ENCODE results near the gene CDIP1. TPM values are rescaled to one million over a fixed set of nuclear protein-coding genes. Genes with fewer than 3 reads are reported as not detected.

Gene CDIP1
- total RNA-seq, 1 donor from 2014 or later = 9.8 TPM

- no peak for DNase-seq (ENCODE audit: low spot score in 2 of 2)
- no peak for FAIRE-seq
Observed at GRCh38 chr16:4496305-4496704, 42.3 kb downstream of the CDIP1 start.

DNA sequence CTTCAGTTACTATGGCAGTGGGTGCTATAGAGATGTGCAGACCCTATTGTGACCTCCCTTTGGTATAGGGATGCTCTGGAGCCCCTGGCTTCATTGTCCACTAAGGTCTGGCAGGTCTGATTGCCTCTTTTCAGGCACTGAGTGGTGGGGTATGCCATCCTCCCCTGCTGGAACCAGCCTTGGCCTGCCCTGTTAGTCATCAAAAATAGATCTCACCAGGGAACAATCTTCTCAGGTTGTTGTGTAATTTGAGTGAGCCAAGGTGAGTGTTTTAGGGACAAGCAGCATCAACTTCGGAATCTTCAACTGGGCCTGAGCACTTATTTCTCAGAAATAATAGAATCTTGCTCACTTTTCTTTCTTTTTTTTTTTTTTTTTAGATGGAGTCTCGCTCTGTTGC is 42.8 kb downstream of the CDIP1 start:
- FAIRE-seq = no peak

GRCh38 chr16:4494746-4495490 is 43.7 kb downstream of the CDIP1 start:
- DNase-seq (ENCODE audit: low spot score in 2 of 2) (no peak), FAIRE-seq (no peak)

More for the DNA sequence above, 42.8 kb downstream of the CDIP1 start:
- no peak for DNase-seq (ENCODE audit: low spot score in 2 of 2)

GRCh38 chr16:4491898-4492297 is 46.7 kb downstream of the CDIP1 start:
- FAIRE-seq = no peak
- no peak for DNase-seq (ENCODE audit: low spot score in 2 of 2)

GRCh38 chr16:4489030-4489429 is 49.5 kb downstream of the CDIP1 start:
- no peak for DNase-seq (ENCODE audit: low spot score in 2 of 2)
- FAIRE-seq = no peak

- FAIRE-seq (no peak), DNase-seq (ENCODE audit: low spot score in 2 of 2) (no peak)
Observed at GRCh38 chr16:4488499-4488967, 50.0 kb downstream of the CDIP1 start.

GRCh38 chr16:4487955-4488498 is 50.5 kb downstream of the CDIP1 start:
- FAIRE-seq = no peak

DNA sequence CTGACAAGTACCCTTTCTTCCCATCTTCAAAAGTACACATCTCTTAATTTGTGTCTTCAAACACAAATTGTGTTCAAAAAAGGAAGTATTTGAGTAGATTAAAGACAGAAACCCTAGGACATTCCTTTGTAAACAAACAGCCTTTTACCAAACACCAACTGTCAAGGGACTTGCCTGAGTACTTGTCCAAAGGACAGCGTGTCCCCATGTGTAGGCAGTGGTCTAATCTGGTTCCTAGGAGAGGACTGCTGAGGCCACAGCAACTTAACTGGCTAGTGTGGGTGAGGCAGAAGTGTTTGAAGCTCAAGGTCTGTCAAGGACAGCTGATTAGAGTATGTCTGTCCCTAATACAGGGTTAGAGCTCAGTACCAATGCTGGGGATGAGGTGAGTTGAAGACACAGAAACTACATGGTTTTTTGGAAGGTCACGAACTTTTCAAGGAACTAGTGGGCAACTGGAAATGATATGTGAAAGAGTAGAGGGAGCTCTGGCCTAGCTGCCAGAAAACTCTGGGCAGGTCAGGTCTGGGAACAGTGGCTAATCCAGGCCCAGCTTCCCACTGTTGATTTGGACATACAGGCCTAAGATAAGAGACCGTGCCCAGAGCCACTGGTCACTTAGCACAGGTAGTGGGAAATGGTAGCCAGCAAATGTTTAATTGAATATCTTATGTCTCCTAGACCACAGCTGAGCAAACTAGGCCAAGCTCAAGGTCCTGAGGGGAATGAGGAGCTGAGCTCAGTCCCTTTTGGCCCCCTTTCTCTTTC is 52.3 kb downstream of the CDIP1 start:
- no peak for FAIRE-seq
- no peak for DNase-seq (ENCODE audit: low spot score in 2 of 2)

More at GRCh38 chr16:4487955-4488498, 50.5 kb downstream of the CDIP1 start:
- no peak for DNase-seq (ENCODE audit: low spot score in 2 of 2)

- FAIRE-seq (no peak), DNase-seq (ENCODE audit: low spot score in 2 of 2) (no peak)
Observed at GRCh38 chr16:4481963-4482362, 56.6 kb downstream of the CDIP1 start.

DNA sequence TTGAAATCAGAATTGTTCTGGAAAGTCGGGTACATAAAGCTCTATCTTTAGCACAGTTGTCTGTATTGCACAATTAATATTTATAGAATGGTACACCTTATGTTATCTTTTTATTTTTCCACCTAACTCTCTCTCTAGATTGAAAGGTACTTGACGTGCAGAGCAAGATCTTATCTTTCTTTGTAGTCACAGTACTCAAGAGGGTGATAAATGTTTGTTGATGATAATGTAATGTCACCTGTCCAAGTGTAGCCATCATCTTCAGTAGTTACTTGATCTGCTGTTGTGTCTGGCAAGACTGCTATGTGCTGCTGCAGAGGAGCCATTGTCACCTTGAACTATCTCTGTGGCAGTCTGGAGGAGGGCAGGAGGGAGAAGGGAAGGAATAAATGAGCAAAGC is 57.0 kb downstream of the CDIP1 start:
- no peak for DNase-seq (ENCODE audit: low spot score in 2 of 2)
- no peak for FAIRE-seq

DNA sequence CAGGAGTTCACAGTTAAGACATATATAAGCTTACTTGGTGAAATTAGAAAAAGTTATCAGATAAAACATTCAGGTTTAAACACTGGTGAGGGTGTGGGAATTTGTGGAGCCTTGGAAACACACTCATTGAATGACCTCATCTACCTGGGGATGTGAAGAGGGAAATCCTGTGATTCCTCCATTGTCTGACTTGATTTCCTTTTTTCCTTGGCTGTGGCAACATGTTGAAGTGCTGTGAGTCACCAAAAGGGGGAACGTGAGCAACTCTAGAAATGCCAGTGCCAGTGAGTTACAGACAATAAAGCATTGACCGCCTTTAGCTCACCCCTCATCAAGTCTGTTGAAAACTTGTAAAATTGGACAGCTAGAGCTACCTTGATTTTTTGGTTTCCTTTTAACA is 60.6 kb downstream of the CDIP1 start:
- FAIRE-seq = no peak
- DNase-seq (ENCODE audit: low spot score in 2 of 2) = no peak

- peak; percentile 97 for DNase-seq (ENCODE audit: low spot score in 2 of 2)
- FAIRE-seq = no peak
Observed at GRCh38 chr16:4475880-4476788, 62.4 kb downstream of the CDIP1 start, which contains the start of gene HMOX2. Gene HMOX2 (plus strand): TSS chr16:4476398. CDS start chr16:4505525, 29,127 bp downstream.

GRCh38 chr16:4474192-4474961 is 64.2 kb downstream of the CDIP1 start, which contains the start of gene NMRAL1:
Gene NMRAL1 (minus strand): TSS chr16:4474625. CDS start chr16:4474132, 493 bp downstream.
- peak; percentile 78 to 85 for DNase-seq (ENCODE audit: low spot score in 2 of 2)
- FAIRE-seq = no peak

- FAIRE-seq (no peak), DNase-seq (ENCODE audit: low spot score in 2 of 2) (no peak)
Observed at GRCh38 chr16:4472880-4473279, 65.7 kb downstream of the CDIP1 start.

GRCh38 chr16:4471869-4472268 is 66.7 kb downstream of the CDIP1 start:
- FAIRE-seq (no peak), DNase-seq (ENCODE audit: low spot score in 2 of 2) (no peak)

GRCh38 chr16:4468972-4469371 is 69.6 kb downstream of the CDIP1 start:
- DNase-seq (ENCODE audit: low spot score in 2 of 2) (no peak), FAIRE-seq (no peak)

DNA sequence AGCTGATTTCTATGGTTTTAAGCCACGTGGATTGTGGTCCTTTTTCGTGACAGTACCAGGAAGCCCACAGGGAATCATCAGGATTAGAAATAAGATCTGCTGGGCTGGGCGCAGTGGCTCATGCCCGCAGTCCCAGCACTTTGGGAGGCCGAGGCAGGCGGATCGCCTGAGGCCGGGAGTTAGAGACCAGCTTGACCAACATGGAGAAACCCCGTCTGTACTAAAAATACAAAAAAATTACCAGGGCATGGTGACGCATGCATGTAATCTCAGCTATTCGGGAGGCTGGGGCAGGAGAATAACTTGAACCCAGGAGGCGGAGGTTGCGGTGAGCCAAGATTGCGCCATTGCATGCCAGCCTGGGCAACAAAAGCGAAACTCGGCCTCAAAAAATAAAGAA is 70.7 kb downstream of the CDIP1 start:
- FAIRE-seq (no peak), DNase-seq (ENCODE audit: low spot score in 2 of 2) (no peak)

DNA sequence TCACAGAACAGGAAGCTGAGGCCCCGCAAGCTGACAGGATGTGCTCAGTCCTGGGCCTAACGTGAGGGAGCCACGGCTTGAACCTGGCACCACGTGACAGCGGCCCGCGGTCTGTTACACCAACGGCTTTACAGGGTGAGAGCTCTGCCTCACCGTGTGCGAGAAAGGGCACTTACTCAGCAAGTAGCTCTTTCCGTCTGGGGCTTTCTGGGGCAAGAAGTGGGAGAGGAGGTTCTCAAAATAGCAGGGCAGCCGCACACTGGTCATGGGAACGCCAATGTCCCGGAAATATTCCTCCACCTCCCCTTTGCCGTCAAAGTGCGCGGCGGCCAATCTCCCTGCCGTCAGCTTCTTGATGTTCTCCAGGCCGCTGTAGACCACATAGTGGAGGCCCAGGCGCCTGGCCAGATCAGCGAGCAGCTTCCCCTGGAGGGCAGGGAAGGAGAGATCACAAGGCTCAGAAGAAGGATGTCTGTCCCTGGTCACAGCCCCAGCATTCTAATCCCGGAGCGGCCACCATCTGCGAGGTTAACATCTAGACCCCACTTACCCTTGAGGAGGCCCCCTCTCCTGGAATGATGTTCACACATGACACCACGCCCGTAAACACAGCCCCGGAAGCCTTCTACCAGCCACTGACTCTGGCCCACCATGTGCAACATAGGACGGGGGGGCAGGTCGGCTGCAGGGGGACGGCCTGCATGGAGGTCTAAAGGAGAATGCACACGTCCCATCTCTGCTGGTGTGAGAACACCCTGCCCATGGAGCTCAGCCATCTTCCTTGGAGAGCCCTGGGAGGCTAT is 72.4 kb downstream of the CDIP1 start:
- FAIRE-seq (no peak), DNase-seq (ENCODE audit: low spot score in 2 of 2) (no peak)
